Skin of body (tissue), 2 donors: ENCODE measurements around the gene DOK6. TPM values are rescaled to one million over a fixed set of nuclear protein-coding genes. Genes with fewer than 3 reads are reported as not detected.

ENCODE experiments used
- DNase-seq: peaks from one replicate; lab custom pipeline; 2025; lab: John Stamatoyannopoulos, UW
- total RNA-seq: library from RNA; depleted of rRNA; stranded (reverse); fragments of >200 nt; gene quantifications from one replicate; pipeline ENCODE4 v1.2.3, GENCODE V29; 2014

The DOK6 gene
- total RNA-seq, 1 donor from 2014 or later = 7.0 TPM

DNA sequence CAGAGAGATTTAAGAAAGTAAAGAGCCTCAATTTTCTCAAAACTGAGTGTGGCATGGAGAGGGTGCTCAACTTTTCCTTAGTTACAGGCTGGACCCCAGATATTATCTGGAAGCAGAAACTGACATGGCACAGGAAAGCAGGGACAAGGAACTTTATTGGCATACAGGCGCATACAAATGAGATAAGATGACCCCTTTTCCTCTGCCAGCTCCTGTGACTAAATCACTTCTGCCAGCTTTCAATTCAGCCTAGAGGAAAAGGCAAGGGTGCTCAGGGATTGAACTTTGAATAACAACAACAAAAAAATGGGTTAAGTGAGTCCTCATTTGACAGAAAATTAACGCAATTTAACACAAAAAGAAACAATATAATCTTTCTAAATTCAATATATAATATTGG, 284.1 kb downstream of the DOK6 start:
- no peak for DNase-seq

DNA sequence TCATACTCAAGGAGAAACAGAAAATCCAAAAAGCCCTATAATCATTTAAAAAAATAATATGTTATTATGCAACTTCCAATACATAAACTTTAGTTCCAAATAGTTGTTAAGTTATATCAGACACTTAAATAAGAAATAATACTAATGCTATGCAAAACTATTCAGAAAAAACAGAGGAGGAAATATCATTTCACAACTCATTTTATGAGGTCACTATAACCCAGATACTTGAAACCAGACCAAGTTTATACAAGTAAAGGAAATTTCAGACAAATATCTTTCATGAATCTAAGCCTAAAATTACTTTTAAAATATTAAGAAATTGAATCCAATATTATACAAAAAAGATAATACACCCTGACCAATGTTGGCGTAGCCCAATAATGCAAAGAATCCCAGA, 286.2 kb downstream of the DOK6 start:
- peak; percentile 43 for DNase-seq

- no peak for DNase-seq
These were observed 288.6 kb downstream of the DOK6 start for GRCh38 chr18:69689121-69689759.

DNA sequence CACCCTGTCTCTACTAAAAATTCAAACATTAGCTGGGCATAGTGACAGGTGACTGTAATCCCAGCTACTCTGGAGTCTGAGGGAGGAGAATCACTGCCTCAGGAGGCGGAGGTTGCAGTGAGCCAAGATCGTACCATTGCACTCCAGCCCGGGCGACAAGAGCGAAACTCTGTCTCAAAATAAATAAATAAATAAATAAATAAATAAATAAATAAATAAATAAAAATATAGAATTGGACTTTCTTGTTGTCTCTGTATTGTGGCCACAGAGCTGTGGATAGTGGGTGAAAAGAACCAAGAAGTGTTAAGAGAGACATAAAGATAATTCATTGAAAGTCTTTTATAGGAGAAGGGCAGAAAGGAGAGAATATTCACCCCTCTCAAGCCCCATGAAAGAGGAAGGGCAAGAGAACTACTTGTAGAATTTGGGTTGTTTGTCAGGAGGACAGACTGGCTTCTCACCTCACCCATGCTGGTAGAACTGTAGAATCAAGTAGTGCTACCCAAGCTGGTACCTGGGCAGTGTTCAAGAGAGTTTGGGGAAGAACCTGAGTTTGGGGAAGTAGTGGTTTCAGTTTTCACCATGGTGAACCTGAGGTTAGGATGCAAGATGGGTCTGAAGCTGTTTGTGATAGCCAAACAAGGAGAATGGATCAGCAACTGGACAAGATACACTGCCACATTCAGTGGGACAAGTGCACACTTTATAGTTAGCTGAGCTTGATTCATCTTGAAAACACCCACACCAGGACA, 290.5 kb downstream of the DOK6 start:
- no peak for DNase-seq

DNA sequence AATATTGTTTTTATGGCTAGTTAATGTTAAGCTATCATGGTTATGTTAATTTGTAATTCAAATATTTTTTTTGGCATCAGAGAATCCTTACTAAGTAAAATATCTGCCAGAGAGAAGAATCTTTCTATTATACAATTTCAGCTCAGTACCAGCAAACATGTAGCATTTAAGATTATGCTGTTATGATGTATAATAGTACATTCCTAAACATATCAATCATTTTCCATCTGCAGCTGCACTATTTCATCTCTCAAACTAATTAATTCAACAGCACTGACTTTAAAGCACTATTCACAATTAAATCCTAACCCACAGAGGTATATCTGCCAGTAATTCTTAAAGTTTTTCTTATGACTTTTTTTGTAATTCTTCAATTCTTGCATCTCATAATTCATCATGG, 296.4 kb downstream of the DOK6 start:
- DNase-seq = no peak

GRCh38 chr18:69697689-69698088, 297.0 kb downstream of the DOK6 start:
- DNase-seq = no peak

DNA sequence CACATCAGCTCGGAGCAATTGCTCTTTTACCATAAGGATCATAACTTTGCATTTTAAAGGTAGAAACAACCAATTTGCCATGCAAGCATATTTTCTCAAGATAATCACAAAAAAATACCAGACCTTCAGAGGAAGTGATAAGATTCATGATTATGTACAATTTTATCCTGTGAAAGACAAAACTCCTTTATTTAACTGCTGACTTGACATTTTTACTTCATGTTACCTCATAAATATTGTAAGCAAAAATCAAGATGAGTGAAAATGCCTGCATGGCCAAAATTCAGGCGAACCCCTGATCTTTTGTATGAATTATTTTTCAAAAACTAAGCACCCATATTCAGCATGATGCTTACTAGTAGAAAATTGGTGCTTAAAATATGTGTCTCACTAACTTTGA, 300.6 kb downstream of the DOK6 start:
- DNase-seq = no peak

DNA sequence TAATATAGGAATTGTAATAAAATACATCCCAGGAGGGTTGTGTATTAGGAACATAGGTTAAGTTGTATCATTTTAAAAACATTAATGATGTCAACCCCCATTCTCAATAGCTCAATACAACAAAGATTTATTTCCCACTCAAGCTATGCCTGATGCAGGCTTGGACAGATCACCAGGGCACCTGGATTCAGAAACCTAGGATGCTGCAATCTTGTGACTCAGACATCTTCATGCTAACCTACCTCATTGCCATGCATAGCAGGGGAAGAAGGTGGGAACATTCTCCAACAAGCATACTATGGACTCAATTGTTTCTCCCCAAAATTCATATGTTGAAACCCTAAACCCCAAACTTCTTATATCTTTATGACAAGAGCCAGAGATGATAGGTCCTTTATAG, 302.8 kb downstream of the DOK6 start:
- DNase-seq = no peak

GRCh38 chr18:69705987-69706386, 305.3 kb downstream of the DOK6 start:
- no peak for DNase-seq

DNA sequence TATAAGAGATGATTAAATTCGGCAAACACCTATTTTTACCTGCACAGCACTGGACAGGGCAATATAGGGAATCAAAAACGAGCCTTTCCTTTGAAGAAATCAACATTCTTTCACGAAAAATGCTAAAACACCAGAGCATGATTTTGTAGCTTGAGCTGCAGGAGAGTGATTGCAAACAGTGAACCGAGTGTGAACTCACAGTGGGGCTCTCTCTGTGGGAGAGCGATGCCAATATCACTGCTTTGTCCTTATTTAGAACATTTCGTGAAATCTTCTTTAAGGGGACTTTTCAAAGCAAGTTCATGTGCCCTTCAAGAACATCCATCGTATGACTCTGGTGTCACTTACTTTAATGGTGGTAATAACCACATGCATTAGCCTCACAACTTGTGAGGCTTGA, 308.2 kb downstream of the DOK6 start:
- DNase-seq = no peak

- DNase-seq = no peak
These were observed 314.6 kb downstream of the DOK6 start for GRCh38 chr18:69715191-69715795.

DNA sequence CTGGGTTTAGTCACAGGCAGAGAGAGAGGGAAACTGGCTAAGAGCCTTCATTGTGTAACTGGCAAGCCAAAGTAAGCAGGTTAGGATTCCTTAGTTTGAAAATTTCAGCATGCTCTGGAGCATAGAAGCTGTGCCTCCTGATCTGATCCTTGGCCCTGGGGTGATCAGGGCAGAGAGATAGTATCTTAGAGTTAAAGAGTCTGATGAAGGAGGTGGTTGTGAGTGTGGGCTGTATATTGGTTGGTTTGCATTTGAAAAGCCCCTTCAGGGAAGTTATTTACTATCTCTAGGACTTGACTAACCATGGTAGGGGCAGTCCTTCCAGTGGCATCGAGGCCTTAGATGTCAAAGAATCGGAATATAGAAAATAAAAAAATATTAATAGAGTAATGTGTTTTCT, 316.9 kb downstream of the DOK6 start:
- no peak for DNase-seq

- no peak for DNase-seq
These were observed 318.3 kb downstream of the DOK6 start for GRCh38 chr18:69718912-69719547.

DNA sequence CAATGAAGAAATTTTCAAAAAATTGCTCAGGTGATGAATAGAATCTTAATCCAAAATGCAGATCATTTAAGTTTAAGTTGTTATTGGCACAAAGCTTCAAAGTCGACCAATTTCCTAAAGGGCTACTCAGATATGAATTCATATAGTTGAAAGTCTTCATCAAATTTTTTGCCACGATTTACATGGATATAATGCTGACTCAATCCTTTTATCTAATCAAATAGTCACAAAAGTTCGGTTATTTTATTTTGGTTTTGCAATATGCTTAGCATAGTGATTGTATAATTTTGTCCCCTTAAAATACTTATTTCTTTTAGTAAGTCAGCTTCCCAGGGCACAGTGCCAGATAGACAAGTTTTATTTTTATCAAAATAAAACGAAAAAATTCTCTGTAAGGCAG, 319.7 kb downstream of the DOK6 start:
- no peak for DNase-seq

DNA sequence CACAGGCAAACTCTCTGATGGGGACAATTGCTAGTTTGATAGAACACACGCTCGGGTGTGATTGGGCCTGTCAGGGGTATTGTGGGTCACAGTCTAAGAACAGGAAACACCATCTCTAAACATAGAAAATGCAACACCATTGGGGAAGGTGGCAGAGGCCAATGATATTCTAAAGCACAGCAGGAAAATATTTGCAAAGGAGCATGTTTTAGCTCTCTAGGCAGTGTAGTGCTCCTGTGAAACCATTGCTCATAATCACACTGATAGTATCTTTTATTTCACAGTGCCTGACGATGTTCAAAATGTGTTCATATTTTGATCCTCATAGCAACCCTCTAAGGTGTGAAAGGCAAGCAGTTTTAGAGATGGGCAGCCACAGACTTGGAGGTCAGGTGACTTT, 322.7 kb downstream of the DOK6 start:
- no peak for DNase-seq

GRCh38 chr18:69725009-69725408, 324.3 kb downstream of the DOK6 start:
- no peak for DNase-seq

DNA sequence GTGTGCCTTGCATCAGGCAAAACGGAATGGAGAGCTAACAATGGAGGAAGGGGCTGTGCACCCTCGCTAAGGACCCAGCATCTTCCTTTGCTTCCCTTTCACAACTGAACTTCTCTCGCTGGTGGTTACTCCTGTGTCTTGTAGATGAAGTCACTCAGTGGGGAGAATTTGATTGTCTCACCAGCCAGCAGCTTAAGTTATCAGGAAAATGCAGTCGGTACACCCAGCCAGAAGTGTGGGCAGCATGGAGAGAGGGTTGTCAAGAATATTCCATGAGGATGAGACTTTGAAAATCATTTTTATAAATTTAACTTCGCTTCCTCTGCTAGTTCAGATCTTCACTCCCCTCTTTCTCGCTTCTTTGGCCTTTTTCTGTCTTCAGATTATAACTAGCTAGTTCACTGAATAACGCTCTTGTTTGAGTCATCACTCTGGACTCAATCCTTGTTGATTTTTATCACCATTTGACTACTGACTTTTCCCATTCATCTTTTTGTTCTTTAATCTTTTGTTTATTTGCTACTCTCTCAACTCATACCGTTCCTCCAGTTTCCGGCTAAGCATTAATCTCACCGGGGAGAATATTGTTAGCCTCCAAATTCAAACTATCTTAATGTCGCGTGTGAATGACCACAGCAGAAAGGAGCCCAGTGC, 325.3 kb downstream of the DOK6 start:
- DNase-seq = no peak

DNA sequence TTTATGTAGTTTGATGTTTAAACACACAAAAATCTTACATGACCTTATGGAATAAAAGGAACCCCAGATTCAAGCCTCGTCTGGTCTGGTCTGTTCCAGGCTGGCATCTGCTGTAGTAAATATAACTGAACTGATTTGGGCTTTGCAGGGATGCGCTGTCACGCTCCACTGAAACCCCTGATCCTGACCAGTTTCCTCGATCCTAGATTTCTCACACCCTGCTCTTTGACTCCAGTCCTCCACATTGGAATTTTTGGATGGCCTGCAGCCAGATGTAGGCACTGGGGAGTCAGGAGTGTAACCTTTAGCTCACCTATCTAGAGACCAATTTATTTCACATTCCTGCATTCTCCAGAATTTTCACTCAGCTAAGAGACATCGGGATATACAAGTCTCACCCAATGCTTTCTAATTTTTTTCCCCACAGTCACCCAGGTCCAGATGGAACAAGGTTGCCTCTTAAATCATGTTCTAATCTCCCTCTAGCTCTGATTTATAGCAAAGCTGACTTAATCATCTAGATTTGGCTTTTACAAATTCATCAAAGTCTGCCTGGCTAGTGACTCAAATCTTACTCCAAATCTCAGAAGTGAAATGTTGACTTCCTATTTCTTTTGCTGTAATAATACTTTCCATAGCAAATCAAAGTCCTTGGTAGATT, 327.4 kb downstream of the DOK6 start:
- DNase-seq = no peak

- no peak for DNase-seq
These were observed 330.0 kb downstream of the DOK6 start for GRCh38 chr18:69730664-69731063.

- DNase-seq = no peak
These were observed 333.8 kb downstream of the DOK6 start for GRCh38 chr18:69734536-69734935.

DNA sequence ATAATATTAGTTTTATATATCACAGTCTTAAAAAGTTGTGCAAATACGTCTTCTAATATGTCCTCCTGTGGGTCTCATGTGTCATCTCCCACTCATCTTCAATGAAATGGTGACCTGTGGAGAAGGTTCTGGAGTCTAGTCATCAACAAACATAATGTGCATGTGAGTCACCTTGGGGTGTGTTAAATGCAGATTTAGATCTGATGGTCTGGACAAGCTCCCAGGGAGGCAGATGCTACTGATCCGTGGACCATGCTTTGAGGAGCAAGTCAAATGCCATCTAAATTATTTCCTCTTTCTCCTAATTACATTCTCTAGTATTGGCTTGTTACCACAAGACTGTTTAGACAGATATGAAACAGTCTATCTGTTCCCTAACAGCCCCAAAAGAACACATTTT, 336.0 kb downstream of the DOK6 start:
- no peak for DNase-seq
